Activated CD4-positive, alpha-beta T cell treated with anti-CD3 and anti-CD28 coated beads, Interleukin-10, Interleukin-2, amounts not matched to agents 100 ng/mL and 50 ng/mL, durations not matched to agents 16 hours and 8 hours (primary cell): Measurements from ENCODE around the gene ADRB1.

Source experiments
- DNase-seq: peaks from one replicate; pipeline ENCODE4 v3.0.0-alpha.2; 2020

Gene ADRB1

GRCh38 chr10:114043532-114044246 lies at the start of gene ADRB1:
TSS of gene ADRB1 (plus strand) at chr10:114043866. CDS start at chr10:114044133, 267 bp downstream.
- DNase-seq = peak; percentile 23

GRCh38 chr10:113995201-113995600 lies 48.5 kb upstream of the ADRB1 start:
- no peak for DNase-seq

- no peak for DNase-seq
Observed at GRCh38 chr10:113997428-113997827, 46.2 kb upstream of the ADRB1 start.

- DNase-seq = no peak
Observed at GRCh38 chr10:113999531-113999930, 44.1 kb upstream of the ADRB1 start.

GRCh38 chr10:114000457-114001010 lies 43.1 kb upstream of the ADRB1 start:
- DNase-seq = no peak

- DNase-seq = no peak
Observed at GRCh38 chr10:114002422-114002821, 41.2 kb upstream of the ADRB1 start.

- no peak for DNase-seq
Observed at GRCh38 chr10:114003161-114003941, 40.3 kb upstream of the ADRB1 start.

GRCh38 chr10:114009281-114009996 lies 34.2 kb upstream of the ADRB1 start:
- no peak for DNase-seq

GRCh38 chr10:114010316-114010715 lies 33.4 kb upstream of the ADRB1 start:
- DNase-seq = no peak

GRCh38 chr10:114012650-114013049 lies 31.0 kb upstream of the ADRB1 start:
- DNase-seq = no peak

GRCh38 chr10:114015708-114016107 lies 28.0 kb upstream of the ADRB1 start:
- no peak for DNase-seq

- DNase-seq = no peak
Observed at GRCh38 chr10:114017271-114017670, 26.4 kb upstream of the ADRB1 start.

- DNase-seq = no peak
Observed at GRCh38 chr10:114017873-114018272, 25.8 kb upstream of the ADRB1 start.

GRCh38 chr10:114019226-114019625 lies 24.4 kb upstream of the ADRB1 start:
- DNase-seq = no peak

GRCh38 chr10:114021154-114021553 lies 22.5 kb upstream of the ADRB1 start:
- no peak for DNase-seq

GRCh38 chr10:114021717-114022680 lies 21.7 kb upstream of the ADRB1 start:
- DNase-seq = no peak

- DNase-seq = no peak
Observed at GRCh38 chr10:114022766-114023597, 20.7 kb upstream of the ADRB1 start.

- peak; percentile 47 for DNase-seq
Observed at GRCh38 chr10:114024876-114025610, 18.6 kb upstream of the ADRB1 start.

- no peak for DNase-seq
Observed at GRCh38 chr10:114025611-114026130, 18.0 kb upstream of the ADRB1 start.
